CD8-positive, alpha-beta memory T cell (primary cell): Measurements from ENCODE around the gene EEA1. TPM values are rescaled to one million over a fixed set of nuclear protein-coding genes. Genes with fewer than 3 reads are reported as not detected.

Experiments
- CTCF ChIA-PET: fragments of 350-600 bp; sonication (Branson Sonifier 250); formaldehyde crosslinking; loops from one replicate; lab custom pipeline; 2021; ENCODE audit warnings: antibody characterized with exemption; lab: Charles Lee
- POLR2A ChIA-PET: fragments of 350-600 bp; sonication (Branson Sonifier 250); formaldehyde crosslinking; loops from one replicate; lab custom pipeline; 2021; ENCODE audit warnings: antibody characterized with exemption; lab: Charles Lee
- DNase-seq, 5 donors: peaks; one replicate each; pipeline versions ENCODE4 v3.0.0 to v3.0.0-alpha.2; 2020 to 2022; ENCODE audit warnings: mixed read lengths in 1 of 5
- H3K27ac ChIP-seq: one replicate; pipeline ENCODE4 v1.7.0; 2013; ENCODE audit warnings: low read depth, mild to moderate bottlenecking, low read length, moderate library complexity
- H3K27me3 ChIP-seq: 2 replicates; pipeline ENCODE4 v1.7.0; 2013; ENCODE audit warnings: low read length, mild to moderate bottlenecking; ENCODE audit not compliant: insufficient read depth, poor library complexity, severe bottlenecking
- H3K36me3 ChIP-seq: 2 replicates; pipeline ENCODE4 v1.7.0; 2013; ENCODE audit warnings: mild to moderate bottlenecking, low read length, moderate library complexity; ENCODE audit not compliant: insufficient read depth
- H3K4me1 ChIP-seq: 2 replicates; pipeline ENCODE4 v1.7.0; 2013; ENCODE audit warnings: mild to moderate bottlenecking, low read length, moderate library complexity; ENCODE audit not compliant: insufficient read depth
- H3K4me3 ChIP-seq: 2 replicates; pipeline ENCODE4 v1.7.0; 2013; ENCODE audit warnings: mild to moderate bottlenecking, low read length
- H3K9me3 ChIP-seq: 2 replicates; pipeline ENCODE4 v1.7.0; 2013; ENCODE audit warnings: mild to moderate bottlenecking, low read length
- H3K27ac Mint-ChIP-seq, 8 donors: one replicate each; pipeline ENCODE4 v1.8.0; 2020 to 2021; ENCODE audit warnings: mixed read lengths in 8 of 8, mild to moderate bottlenecking in 6 of 8, inconsistent platforms in 3 of 8, moderate library complexity in 3 of 8
- H3K27me3 Mint-ChIP-seq, 2 donors: one replicate each; pipeline ENCODE4 v1.8.0; 2020 to 2021; ENCODE audit warnings: mixed read lengths in 2 of 2, mild to moderate bottlenecking in 1 of 2, moderate library complexity in 1 of 2
- H3K36me3 Mint-ChIP-seq, 3 donors: one replicate each; pipeline ENCODE4 v1.8.0; 2020 to 2021; ENCODE audit warnings: mixed read lengths in 3 of 3, inconsistent platforms in 1 of 3, mild to moderate bottlenecking in 1 of 3
- H3K4me1 Mint-ChIP-seq, 3 donors: one replicate each; pipeline ENCODE4 v1.8.0; 2020 to 2021; ENCODE audit warnings: mixed read lengths in 3 of 3, inconsistent platforms in 1 of 3, mild to moderate bottlenecking in 1 of 3
- H3K4me3 Mint-ChIP-seq, 7 donors: one replicate each; pipeline ENCODE4 v1.8.0; 2020 to 2021; ENCODE audit warnings: mixed read lengths in 7 of 7, mild to moderate bottlenecking in 6 of 7, moderate library complexity in 4 of 7, inconsistent platforms in 2 of 7
- H3K9me3 Mint-ChIP-seq, 5 donors: one replicate each; pipeline ENCODE4 v1.8.0; 2020 to 2022; ENCODE audit warnings: mixed read lengths in 5 of 5, mild to moderate bottlenecking in 3 of 5, moderate library complexity in 2 of 5, inconsistent platforms in 1 of 5
- polyA plus RNA-seq: library from polyadenylated mRNA; unstranded; fragments of 300-500 nt; fragmentation: Illumina TruSeq; gene quantifications from one replicate; pipeline ENCODE4 v1.2.3, GENCODE V29; 2021
- total RNA-seq, 2 experiments: library from RNA; stranded (reverse); gene quantifications; one replicate each; pipeline ENCODE4 v1.2.3, GENCODE V29; 2021

EEA1 gene
- total and polyA plus RNA-seq, 3 experiments from 2014 or later = 9.3 to 23.6 (median 21.5) TPM

DNA sequence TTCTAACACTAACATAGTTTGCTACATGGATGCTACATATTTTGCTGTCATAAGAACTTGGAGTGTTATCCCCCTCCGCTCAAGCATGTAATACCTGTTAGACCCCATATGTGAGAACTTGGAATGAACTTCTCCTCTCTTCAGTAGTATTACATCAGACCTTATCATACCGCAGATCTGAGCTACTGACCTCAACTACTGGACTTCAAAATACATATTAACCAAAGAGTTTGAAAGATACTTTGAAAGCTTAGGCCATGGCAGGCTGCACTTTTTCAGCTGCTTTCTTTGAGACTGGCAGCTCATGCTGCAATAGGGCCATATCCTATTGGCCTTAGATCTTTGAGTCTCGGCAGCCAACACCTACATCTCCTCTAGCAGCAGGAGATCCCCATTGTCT is 74.8 kb downstream of the EEA1 start:
- H3K9me3 Mint-ChIP-seq = no peaks in the 10 kb centered on the region
- H3K9me3 ChIP-seq = no peaks in the 10 kb centered on the region
- H3K4me3 Mint-ChIP-seq = no peak overlapping the region
- DNase-seq = no peak
- H3K4me1 Mint-ChIP-seq = no peaks in the 10 kb centered on the region
- H3K36me3 ChIP-seq = no peaks in the 10 kb centered on the region
- POLR2A ChIA-PET = no interaction called here
- no peaks in the 10 kb centered on the region for H3K27me3 ChIP-seq
- H3K27me3 Mint-ChIP-seq = no peaks in the 10 kb centered on the region
- no peak overlapping the region for H3K27ac ChIP-seq
- CTCF ChIA-PET = no interaction called here
- no peak overlapping the region for H3K4me3 ChIP-seq
- H3K36me3 Mint-ChIP-seq = peaks cover 21 to 47% (median 29%) of the 10 kb centered on the region in 3 donors
- H3K4me1 ChIP-seq = no peaks in the 10 kb centered on the region
- H3K27ac Mint-ChIP-seq = no peak overlapping the region

DNA sequence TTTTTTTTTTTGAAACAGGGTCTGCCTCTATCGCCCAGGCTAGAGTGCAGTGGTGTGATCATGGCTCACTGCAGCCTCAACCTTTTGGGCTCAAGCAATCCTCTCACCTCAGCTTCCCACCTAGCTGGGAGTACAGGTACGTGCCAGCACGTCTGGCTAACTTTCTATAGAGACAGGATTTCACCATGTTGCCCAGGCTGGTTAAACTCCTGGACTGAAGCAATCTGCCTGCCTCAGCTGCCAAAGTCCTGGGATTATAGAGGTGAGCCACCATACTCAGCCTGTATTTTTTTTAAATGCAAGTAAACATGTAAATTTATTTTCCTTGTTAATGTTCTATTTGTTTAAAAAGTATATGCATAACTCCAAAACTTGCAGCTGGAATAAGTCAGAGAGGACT is 80.4 kb downstream of the EEA1 start:
- Histone ChIP-seq H3K27me3 (no peaks in the 10 kb centered on the region), H3K27ac (no peak overlapping the region), H3K4me3 (no peak overlapping the region), H3K36me3 (no peaks in the 10 kb centered on the region), H3K9me3 (no peaks in the 10 kb centered on the region), H3K4me1 (no peaks in the 10 kb centered on the region)
- peaks cover 12 to 32% (median 13%) of the 10 kb centered on the region in 3 donors for H3K36me3 Mint-ChIP-seq
- H3K4me1 Mint-ChIP-seq = no peaks in the 10 kb centered on the region
- CTCF ChIA-PET = no interaction called here
- H3K9me3 Mint-ChIP-seq = no peaks in the 10 kb centered on the region
- POLR2A ChIA-PET = no interaction called here
- H3K27ac Mint-ChIP-seq = no peak overlapping the region
- no peaks in the 10 kb centered on the region for H3K27me3 Mint-ChIP-seq
- H3K4me3 Mint-ChIP-seq = no peak overlapping the region
- DNase-seq = no peak

DNA sequence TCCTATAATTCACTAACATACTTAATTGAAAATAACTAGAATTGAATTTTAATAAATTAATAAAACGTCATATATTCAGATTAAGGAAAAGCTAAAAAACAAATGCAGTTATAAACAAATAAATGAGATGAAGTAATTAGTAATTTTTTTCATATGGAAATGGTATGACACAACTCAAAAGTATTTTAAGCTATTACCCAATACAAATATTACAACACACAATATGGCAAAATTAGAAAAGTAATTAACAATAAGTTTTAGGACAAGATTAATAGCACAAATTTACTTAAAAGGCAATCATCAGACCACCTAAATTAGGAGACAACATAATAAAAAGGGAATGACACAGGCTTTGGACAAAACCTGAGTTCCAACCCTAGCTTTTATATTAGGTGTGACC is 81.7 kb downstream of the EEA1 start:
- no peaks in the 10 kb centered on the region for H3K4me1 ChIP-seq
- H3K4me3 ChIP-seq = no peak overlapping the region
- H3K9me3 ChIP-seq = no peaks in the 10 kb centered on the region
- CTCF ChIA-PET = no interaction called here
- no peaks in the 10 kb centered on the region for H3K27me3 ChIP-seq
- H3K36me3 Mint-ChIP-seq = peaks cover 13 to 31% (median 13%) of the 10 kb centered on the region in 3 donors
- H3K4me1 Mint-ChIP-seq = no peaks in the 10 kb centered on the region
- no peaks in the 10 kb centered on the region for H3K27me3 Mint-ChIP-seq
- no peak overlapping the region for H3K27ac ChIP-seq
- no peak for DNase-seq
- POLR2A ChIA-PET = interaction anchor here (0.6 kb wide), 1 partner anchor 434 kb away, joined by 4 read pairs; no protein-coding TSS in a partner anchor
- no peaks in the 10 kb centered on the region for H3K9me3 Mint-ChIP-seq
- no peak overlapping the region for H3K4me3 Mint-ChIP-seq
- H3K36me3 ChIP-seq = no peaks in the 10 kb centered on the region
- no peak overlapping the region for H3K27ac Mint-ChIP-seq

DNA sequence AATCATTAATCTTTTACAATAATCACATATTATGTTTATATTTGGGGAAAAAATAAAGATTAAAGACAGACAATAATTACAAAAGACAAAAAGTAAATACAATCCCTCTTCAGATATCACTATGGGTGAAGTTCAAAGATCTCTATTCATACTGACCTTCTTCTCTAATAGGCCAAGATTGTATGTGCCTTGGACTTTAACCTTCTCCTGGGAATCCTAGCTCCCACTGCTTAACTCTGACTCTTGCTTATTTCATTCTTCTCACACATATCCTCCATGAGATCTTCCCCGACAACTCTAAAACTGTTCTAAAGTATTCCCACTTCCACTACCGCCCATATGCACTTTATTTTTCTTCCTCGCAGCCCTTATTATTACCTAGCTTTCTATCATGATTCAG is 83.8 kb downstream of the EEA1 start:
- Histone ChIP-seq H3K4me3 (no peak overlapping the region), H3K27me3 (no peaks in the 10 kb centered on the region), H3K27ac (no peak overlapping the region), H3K36me3 (no peaks in the 10 kb centered on the region), H3K4me1 (no peaks in the 10 kb centered on the region), H3K9me3 (no peaks in the 10 kb centered on the region)
- Mint-ChIP-seq H3K27me3 (no peaks in the 10 kb centered on the region), H3K4me1 (no peaks in the 10 kb centered on the region), H3K27ac (peak overlapping the region in 1 of 8 donors; percentile 25), H3K36me3 (peaks cover 11 to 34% (median 19%) of the 10 kb centered on the region in 3 donors), H3K4me3 (no peak overlapping the region), H3K9me3 (no peaks in the 10 kb centered on the region)
- no peak for DNase-seq
- ChIA-PET POLR2A (no interaction called here), CTCF (no interaction called here)

DNA sequence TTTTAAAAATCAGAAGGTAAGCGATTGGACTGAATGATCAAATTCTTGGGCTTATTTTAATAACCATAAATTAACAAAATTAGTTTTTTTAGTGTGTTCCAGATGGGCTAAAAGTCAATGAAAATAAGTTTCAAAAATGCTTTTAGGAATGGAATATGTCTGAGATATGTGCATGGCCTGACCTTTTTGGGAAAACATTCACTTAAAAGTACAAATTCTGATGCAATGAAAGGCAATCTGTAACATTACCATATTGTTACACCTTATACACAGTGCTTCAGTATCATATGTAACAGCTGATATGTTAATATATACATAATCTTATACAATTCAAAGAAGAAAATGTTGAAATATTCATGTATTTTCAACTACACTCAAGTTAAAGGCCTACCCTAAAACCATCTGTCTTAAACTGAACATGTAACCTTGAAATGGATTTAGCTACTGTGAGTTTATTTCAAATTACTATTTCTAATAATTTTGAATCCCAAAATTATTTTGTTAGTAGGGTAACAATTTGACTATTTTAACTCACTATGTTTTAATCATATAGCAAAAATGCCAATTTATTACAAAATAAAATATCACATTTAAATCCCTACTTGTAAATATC is 84.8 kb downstream of the EEA1 start:
- no peaks in the 10 kb centered on the region for H3K9me3 Mint-ChIP-seq
- H3K4me1 Mint-ChIP-seq = no peaks in the 10 kb centered on the region
- no peak overlapping the region for H3K4me3 ChIP-seq
- ChIA-PET CTCF (interaction anchor here (0.8 kb wide), 1 partner anchor 23 kb away, joined by 3 read pairs; no protein-coding TSS in a partner anchor), POLR2A (no interaction called here)
- H3K36me3 Mint-ChIP-seq = peaks cover 10 to 25% (median 15%) of the 10 kb centered on the region in 3 donors
- H3K36me3 ChIP-seq = no peaks in the 10 kb centered on the region
- H3K27ac Mint-ChIP-seq = no peak overlapping the region
- no peaks in the 10 kb centered on the region for H3K27me3 Mint-ChIP-seq
- no peaks in the 10 kb centered on the region for H3K4me1 ChIP-seq
- H3K4me3 Mint-ChIP-seq = no peak overlapping the region
- no peaks in the 10 kb centered on the region for H3K27me3 ChIP-seq
- H3K9me3 ChIP-seq = no peaks in the 10 kb centered on the region
- no peak for DNase-seq
- no peak overlapping the region for H3K27ac ChIP-seq

DNA sequence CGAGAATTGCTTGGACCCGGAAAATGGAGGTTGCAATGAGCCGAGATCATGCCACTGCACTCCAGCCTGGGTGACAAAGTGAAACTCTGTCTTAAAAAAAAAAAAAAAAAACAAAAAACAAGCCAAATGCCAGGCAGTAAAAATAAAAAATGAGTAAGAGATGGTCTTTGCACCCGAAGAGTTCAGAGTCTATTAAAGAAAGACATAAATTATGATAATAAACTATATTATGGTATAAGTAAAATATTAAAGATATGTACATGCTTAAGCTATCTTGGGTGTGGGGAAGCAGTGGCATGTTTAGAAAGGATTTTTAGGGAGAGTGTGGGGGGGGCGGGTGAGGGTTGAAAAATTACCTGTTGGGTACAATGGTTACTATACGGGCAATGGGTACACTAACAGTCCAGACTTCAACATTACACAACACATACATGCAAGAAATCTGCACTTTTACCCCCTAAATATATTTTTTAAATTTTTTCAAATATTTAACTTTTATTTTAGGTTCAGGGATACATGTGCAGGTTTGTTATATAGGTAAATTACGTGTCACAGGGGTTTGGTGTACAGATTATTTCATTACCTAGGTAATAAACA is 99.3 kb downstream of the EEA1 start:
- H3K4me1 ChIP-seq = no peaks in the 10 kb centered on the region
- Mint-ChIP-seq H3K4me1 (no peaks in the 10 kb centered on the region), H3K27me3 (no peaks in the 10 kb centered on the region), H3K27ac (no peak overlapping the region), H3K9me3 (no peaks in the 10 kb centered on the region), H3K36me3 (peaks cover 6 to 36% (median 15%) of the 10 kb centered on the region in 3 donors), H3K4me3 (no peak overlapping the region)
- peaks cover 10% of the 10 kb centered on the region for H3K36me3 ChIP-seq
- POLR2A ChIA-PET = no interaction called here
- H3K4me3 ChIP-seq = no peak overlapping the region
- H3K9me3 ChIP-seq = no peaks in the 10 kb centered on the region
- H3K27me3 ChIP-seq = no peaks in the 10 kb centered on the region
- DNase-seq = no peak
- CTCF ChIA-PET = no interaction called here
- H3K27ac ChIP-seq = no peak overlapping the region

DNA sequence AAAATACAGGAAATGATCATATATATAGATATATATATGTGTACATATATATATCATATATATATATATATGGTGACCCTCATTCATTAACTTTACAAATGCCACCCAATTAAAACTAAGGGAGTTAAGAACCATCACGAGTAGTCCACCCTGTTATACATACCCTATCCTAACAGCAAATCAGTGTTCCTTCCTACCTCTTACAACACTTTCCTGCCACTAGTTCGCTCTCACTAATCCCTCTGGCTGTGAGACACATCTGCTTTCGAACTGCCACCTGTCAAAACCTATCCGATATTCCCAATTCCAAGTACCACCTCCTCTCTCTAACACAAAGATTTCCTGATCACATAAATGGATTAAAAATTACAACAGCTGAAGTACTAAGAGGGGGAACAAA is 100.5 kb downstream of the EEA1 start:
- Histone ChIP-seq H3K4me1 (no peaks in the 10 kb centered on the region), H3K36me3 (peaks cover 10% of the 10 kb centered on the region), H3K4me3 (no peak overlapping the region), H3K9me3 (no peaks in the 10 kb centered on the region), H3K27me3 (no peaks in the 10 kb centered on the region), H3K27ac (no peak overlapping the region)
- POLR2A ChIA-PET = no interaction called here
- H3K9me3 Mint-ChIP-seq = no peaks in the 10 kb centered on the region
- CTCF ChIA-PET = no interaction called here
- no peak for DNase-seq
- H3K27ac Mint-ChIP-seq = peak overlapping the region in 3 of 8 donors; percentile 4 to 83 (median 38)
- no peaks in the 10 kb centered on the region for H3K4me1 Mint-ChIP-seq
- H3K4me3 Mint-ChIP-seq = no peak overlapping the region
- H3K27me3 Mint-ChIP-seq = no peaks in the 10 kb centered on the region
- H3K36me3 Mint-ChIP-seq = peaks cover 6 to 36% (median 11%) of the 10 kb centered on the region in 3 donors

DNA sequence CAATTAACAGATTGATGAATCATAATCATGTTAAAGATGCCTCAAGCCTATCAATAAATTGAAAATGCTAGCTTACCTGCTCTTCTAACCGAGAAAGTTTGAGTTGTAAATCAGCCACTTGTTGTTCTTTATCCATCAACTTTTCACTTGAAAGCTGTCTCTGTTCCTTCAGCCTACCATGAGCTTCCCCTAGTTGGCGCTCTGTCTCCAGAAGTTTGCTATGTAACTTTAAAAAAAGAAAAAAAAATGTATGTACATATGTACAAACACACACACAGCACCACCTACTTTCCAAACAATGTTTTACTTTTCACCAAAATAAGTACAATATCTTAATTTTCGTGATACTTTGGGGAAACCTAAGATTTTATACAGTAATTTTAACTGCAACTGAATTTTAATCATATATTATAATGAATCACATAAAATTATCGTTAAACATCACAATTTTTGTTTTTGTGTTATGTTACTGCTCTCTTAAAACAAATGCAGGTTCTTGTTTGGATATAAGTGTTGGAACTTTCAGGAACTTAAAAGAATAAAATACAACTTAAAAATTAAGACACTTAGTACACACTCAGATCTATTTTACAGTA is 101.2 kb downstream of the EEA1 start:
- Histone ChIP-seq H3K27ac (no peak overlapping the region), H3K4me1 (no peaks in the 10 kb centered on the region), H3K9me3 (no peaks in the 10 kb centered on the region), H3K4me3 (no peak overlapping the region), H3K36me3 (peaks cover 10% of the 10 kb centered on the region), H3K27me3 (no peaks in the 10 kb centered on the region)
- POLR2A ChIA-PET = no interaction called here
- H3K27me3 Mint-ChIP-seq = no peaks in the 10 kb centered on the region
- no peak overlapping the region for H3K27ac Mint-ChIP-seq
- peaks cover 6 to 34% (median 11%) of the 10 kb centered on the region in 3 donors for H3K36me3 Mint-ChIP-seq
- CTCF ChIA-PET = interaction anchor here (0.8 to 1.0 kb wide), 2 partner anchors 10 to 14 kb away, joined by 3 read pairs; no protein-coding TSS in a partner anchor
- DNase-seq = peak in 1 of 5 donors; percentile 8
- no peaks in the 10 kb centered on the region for H3K4me1 Mint-ChIP-seq
- H3K9me3 Mint-ChIP-seq = no peaks in the 10 kb centered on the region
- H3K4me3 Mint-ChIP-seq = no peak overlapping the region
